ENCODE results near the gene TRANK1.
"Not testable (repeated sequence)": the region's sequence is repeated elsewhere in the genome, so short reads cannot be mapped to it uniquely, and the experiment has no call there.

Gene TRANK1

DNA sequence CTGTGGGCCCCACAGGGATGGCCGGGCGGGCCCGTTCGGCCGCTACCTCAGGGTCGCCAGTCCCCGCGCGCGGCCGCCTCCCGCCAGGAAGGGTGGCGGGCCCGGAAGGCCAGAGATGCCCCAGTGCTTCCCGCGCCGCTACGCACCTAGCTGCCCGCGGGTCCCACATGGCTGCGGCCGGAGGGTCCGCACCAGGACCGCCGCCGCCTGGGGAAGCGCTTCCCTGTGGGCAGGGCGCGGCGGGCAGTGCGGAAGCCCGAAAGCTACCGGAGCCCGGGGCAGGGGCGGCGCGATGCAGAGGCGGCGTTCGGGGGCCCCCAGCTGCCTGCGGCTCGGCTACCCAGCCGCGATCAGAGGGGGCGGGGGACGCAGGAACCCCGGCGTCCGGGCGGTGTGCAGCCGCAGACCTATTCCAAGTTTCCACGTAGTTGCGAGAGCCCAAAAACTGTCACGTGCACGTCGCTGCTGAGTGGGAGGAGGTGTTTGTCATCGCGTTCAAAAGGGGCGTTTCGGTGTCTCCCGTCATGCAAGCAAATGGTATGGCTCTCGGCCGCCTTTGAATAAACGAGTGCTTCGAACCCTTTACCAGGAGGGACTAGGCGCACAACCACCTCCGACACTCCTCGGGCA, at the start of gene TRANK1:
TSS of gene TRANK1 (minus strand) at position 414 of the 630 bp plus-strand sequence. CDS start at position 169, 245 bp downstream.
- in situ Hi-C loops (cut with MboI; ENCODE audit: low sequenced_read_pairs), result no loop called here

DNA sequence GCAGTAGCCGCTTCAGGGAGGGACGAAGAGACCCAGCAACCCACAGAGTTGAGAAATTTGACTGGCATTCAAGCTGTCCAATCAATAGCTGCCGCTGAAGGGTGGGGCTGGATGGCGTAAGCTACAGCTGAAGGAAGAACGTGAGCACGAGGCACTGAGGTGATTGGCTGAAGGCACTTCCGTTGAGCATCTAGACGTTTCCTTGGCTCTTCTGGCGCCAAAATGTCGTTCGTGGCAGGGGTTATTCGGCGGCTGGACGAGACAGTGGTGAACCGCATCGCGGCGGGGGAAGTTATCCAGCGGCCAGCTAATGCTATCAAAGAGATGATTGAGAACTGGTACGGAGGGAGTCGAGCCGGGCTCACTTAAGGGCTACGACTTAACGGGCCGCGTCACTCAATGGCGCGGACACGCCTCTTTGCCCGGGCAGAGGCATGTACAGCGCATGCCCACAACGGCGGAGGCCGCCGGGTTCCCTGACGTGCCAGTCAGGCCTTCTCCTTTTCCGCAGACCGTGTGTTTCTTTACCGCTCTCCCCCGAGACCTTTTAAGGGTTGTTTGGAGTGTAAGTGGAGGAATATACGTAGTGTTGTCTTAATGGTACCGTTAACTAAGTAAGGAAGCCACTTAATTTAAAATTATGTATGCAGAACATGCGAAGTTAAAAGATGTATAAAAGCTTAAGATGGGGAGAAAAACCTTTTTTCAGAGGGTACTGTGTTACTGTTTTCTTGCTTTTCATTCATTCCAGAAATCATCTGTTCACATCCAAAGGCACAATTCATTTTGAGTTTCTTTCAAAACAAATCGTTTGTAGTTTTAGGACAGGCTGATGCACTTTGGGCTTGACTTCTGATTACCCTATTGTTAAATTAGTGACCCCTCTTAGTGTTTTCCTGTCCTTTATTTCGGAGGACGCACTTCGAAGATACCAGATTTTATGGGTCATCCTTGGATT, 48.8 kb upstream of the TRANK1 start, which contains the start of gene MLH1:
TSS of gene MLH1 (plus strand) at position 193 of the 958 bp plus-strand sequence. CDS start at position 223, 30 bp downstream.
- in situ Hi-C loops (cut with MboI; ENCODE audit: low sequenced_read_pairs), result no loop called here

DNA sequence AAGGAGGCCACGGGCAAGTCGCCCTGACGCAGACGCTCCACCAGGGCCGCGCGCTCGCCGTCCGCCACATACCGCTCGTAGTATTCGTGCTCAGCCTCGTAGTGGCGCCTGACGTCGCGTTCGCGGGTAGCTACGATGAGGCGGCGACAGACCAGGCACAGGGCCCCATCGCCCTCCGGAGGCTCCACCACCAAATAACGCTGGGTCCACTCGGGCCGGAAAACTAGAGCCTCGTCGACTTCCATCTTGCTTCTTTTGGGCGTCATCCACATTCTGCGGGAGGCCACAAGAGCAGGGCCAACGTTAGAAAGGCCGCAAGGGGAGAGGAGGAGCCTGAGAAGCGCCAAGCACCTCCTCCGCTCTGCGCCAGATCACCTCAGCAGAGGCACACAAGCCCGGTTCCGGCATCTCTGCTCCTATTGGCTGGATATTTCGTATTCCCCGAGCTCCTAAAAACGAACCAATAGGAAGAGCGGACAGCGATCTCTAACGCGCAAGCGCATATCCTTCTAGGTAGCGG, 48.0 kb upstream of the TRANK1 start, which contains the start of gene EPM2AIP1:
TSS of gene EPM2AIP1 (minus strand) at position 326 of the 520 bp plus-strand sequence. CDS start at position 272, 54 bp downstream.
- in situ Hi-C loops (cut with MboI; ENCODE audit: low sequenced_read_pairs), result no loop called here

- in situ Hi-C loops (cut with MboI; ENCODE audit: low sequenced_read_pairs), result no loop called here
These were observed 47.3 kb upstream of the TRANK1 start for GRCh38 chr3:36991923-36992805.

- in situ Hi-C loops (cut with MboI; ENCODE audit: low sequenced_read_pairs), result no loop called here
These were observed 46.3 kb upstream of the TRANK1 start for GRCh38 chr3:36991147-36991546.

DNA sequence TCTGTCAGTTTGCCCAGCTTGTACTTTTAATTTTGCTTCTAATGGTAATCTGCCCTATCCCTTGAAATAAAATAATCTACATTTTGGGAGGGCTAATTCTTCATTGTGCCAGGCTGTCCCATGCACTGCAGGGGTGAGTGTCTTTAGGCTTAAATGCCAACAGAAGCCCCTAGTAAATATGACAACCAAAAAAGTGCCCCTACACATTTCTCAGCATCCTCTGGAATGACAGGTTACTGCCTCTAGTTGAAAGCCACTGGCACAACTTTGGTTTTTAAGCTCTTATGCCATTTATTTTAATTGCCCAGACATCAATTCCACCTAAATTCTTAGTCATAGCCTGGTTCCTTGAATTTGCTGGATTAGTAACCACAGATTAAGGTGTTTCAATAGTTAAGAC, 44.7 kb upstream of the TRANK1 start:
- in situ Hi-C loops (cut with MboI; ENCODE audit: low sequenced_read_pairs), result no loop called here

GRCh38 chr3:36989005-36989404, 44.2 kb upstream of the TRANK1 start:
- in situ Hi-C loops (cut with MboI; ENCODE audit: low sequenced_read_pairs), result no loop called here

DNA sequence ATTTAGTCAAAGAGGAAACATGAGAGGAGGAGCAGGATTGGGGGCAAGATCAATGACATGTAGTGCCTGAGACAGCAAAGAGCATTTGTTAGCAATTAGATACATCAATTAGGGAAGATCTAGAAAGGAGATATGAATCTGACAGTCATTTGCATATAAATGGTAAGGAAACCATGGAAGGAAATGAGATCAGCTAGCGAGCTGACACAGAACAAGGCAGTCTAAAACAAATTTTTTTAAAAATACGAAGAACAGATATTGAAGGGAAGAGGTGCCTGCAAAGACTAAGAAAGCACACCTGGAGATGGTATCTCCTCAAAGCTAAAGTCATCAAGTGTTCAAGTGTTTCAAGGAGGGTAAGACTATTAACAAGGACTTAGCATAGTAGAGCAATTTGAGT, 43.5 kb upstream of the TRANK1 start:
- in situ Hi-C loops (cut with MboI; ENCODE audit: low sequenced_read_pairs), result no loop called here

GRCh38 chr3:36981006-36981405, 36.2 kb upstream of the TRANK1 start:
- in situ Hi-C loops (cut with MboI; ENCODE audit: low sequenced_read_pairs), result no loop called here

DNA sequence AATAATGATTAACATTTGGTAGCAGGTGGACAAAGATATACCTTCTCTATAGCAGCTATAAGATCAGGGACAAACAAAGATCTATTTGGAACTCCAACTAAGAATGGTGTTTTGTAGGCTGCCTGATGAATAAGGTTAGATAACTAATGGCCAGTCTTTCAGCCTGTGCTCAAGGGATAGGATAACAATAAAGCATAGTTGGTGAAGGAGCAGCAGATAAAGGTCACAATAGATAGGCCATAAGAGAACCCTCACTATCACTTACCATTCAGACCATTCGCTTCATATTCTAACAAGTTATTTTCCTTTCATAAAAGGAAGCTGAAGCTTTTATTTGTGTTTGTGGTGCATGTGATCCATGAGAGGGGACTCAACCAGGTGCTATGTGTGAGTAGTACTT, 28.3 kb upstream of the TRANK1 start:
- in situ Hi-C loops (cut with MboI; ENCODE audit: low sequenced_read_pairs), result no loop called here

GRCh38 chr3:36972163-36972562, 27.3 kb upstream of the TRANK1 start:
- in situ Hi-C loops (cut with MboI; ENCODE audit: low sequenced_read_pairs), result no loop called here

DNA sequence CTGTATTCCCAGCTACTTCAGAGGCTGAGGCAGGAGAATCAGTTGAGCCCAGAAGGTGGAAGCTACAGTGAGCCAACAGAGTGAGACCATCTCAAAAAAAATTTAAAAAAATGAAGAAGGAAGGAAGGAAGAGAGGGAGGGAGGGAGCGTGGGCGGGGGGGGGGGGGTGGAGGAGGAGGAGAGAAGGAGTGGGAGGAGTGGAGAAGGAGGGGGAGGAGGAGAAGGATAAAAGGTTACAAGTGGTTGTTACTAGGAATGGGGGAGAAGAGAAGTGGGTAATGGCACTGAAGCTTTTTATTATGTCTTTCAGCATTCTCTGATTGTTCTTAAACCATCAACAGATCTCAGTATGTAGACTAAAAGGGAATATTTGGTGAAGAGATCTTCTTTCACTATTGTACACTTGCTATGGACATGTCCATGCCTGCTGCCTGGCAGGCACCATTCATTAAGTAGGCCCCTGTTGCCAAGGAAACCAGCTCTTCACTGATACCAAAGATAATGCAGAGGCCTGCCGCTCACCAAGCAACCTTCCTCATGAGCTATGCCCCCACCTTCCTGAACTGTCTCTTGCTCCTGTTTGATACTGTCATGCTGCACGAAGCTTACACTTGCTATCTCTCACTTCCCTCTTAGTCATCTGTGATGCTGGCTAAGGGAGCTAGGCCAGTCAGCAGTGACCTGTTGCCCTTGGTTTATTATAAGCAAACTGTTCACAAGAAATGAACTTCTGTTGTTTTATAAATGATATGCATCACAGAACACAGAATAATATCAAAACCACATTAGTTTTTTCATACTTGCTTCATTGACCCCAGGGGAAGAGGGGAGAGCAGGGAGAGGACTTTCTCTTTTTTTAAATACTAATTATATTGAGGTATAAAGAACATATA, 24.9 kb upstream of the TRANK1 start:
- in situ Hi-C loops (cut with MboI; ENCODE audit: low sequenced_read_pairs), result no loop called here

GRCh38 chr3:36969085-36969484, 24.2 kb upstream of the TRANK1 start:
- in situ Hi-C loops (cut with MboI; ENCODE audit: low sequenced_read_pairs), result no loop called here

DNA sequence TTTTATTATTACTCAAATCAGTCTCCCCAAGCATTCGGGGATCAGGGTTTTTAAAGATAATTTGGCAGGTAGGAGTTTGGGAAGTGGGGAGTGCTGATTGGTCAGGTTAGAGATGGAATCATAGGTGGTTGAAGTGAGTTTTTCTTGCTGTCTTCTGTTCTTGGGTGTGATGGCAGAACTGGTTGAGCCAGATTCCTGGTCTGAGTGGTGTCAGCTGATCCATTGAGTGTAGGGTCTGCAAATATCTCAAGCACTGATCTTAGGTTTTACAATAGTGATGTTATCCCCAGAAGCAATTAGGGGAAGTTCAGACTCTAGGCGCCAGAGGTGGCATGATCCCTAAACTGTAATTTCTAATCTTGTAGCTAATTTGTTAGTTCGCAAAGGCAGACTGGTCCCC, 20.6 kb upstream of the TRANK1 start:
- in situ Hi-C loops (cut with MboI; ENCODE audit: low sequenced_read_pairs), result no loop called here

DNA sequence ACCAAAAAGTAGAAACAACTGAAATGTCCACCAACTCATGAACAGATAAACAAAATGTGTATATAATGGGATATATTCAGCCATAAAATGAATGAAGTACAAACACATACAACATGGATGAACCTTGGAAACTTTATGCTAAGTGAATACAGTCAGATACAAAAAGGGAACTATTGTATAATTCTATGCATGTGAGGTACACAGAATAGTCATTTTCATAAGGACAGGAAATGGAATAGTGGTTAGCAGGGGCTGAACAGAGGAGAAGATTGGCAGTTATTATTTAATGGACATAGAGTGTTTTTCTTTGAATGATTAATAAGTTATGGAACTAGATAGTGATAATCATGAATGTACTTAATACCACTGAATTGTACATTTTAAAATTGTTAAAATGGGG, 20.0 kb upstream of the TRANK1 start:
- in situ Hi-C loops (cut with MboI; ENCODE audit: low sequenced_read_pairs), result no loop called here

DNA sequence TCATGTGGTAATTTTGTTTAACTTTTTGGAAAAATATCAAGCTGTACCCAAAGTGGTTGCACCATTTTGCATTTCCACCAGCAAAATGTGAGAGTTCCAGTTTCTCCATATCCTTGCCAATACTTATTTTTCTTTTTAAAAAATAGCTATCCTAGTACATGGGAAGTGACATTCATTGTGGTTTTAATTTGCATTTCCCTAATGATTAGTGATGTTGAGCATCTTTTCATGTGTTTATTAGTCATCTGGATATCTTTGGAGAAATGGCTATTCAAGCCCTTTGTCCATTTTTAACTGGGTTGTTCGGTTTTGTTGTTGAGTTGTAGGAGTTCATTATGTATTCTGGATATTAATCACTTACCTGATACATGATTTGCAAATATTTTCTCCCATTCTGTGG, 19.5 kb upstream of the TRANK1 start:
- in situ Hi-C loops (cut with MboI; ENCODE audit: low sequenced_read_pairs), result no loop called here

DNA sequence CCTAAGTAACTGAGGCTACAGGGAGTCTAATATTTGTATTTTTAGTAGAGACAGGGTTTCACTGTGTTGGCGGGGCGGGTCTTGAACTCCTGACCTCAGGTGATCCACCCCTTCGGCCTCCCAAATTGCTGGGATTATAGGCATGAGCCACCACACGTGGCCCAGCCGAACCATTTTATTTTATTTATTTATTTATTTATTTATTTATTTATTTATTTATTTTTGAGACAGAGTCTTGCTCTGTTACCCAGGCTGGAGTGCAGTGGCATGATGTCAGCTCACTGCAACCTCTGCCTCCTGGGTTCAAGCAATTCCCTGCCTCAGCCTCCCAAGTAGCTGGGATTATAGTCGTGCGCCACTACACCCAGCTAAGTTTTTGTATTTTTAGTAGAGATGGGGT, 18.2 kb upstream of the TRANK1 start:
- in situ Hi-C loops (cut with MboI; ENCODE audit: low sequenced_read_pairs), result not testable (repeated sequence)

DNA sequence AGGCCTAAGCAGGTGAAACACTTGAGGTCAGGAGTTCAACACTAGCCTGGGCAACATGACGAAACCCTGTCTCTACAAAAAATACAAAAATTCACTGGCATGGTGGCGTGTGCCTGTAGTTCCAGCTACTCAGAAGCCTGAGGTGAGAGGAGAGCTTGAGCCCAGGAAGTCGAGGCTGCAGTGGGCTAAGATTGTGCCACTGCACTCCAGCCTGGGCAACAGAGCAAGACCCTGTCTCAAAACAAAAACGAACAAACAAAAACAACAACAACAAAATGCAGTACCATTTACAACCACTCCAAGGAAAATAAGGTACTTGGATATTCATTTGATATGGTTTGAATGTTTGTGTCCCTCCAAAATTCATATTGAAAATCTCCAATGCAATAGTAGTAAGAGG, 15.6 kb upstream of the TRANK1 start:
- in situ Hi-C loops (cut with MboI; ENCODE audit: low sequenced_read_pairs), result no loop called here

DNA sequence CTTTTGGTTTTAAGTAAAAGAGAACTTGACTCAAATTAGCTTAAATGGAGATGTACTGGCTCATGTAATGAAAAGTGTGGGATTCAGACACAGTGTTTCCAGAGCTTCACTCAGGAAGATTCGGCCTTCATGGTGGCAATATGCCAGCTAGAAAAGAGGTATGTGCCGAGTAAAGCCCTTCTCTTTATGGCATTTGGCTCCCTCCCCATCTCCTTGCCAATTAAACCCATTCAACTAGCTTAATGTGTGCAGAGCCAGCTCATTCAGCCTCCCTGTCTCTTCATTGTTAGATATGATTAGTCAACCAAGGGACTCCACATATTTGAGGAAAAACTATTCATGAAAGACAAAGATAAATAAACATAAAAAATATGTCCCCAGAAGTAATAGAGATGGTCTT, 15.0 kb upstream of the TRANK1 start:
- in situ Hi-C loops (cut with MboI; ENCODE audit: low sequenced_read_pairs), result no loop called here

All from HL-60/S4 treated with retinoic acid at 250 ng/mL for 4 days and 3 days (cell line).